SK-N-SH treated with all-trans-retinoic acid at 6 μM for 48 hours (cell line): ENCODE measurements around the gene STARD10.

Experiments used
- ATAC-seq: fragments of 200-7000 bp; cut with Tn5 transposase; 3 replicates; pipeline ENCODE4 v1.9.1; 2020; ENCODE audit warnings: mild to moderate bottlenecking, moderate library complexity
- ARNTL ChIP-seq: fragments of 450-650 bp; formaldehyde crosslinking; IDR thresholded peaks from 2 replicates; pipeline ENCODE4 v1.5.0; 2020; ENCODE audit warnings: low read depth, mild to moderate bottlenecking, moderate library complexity, borderline replicate concordance
- BACH2 ChIP-seq: fragments of 250-450 bp; sonication (Bioruptor Pico); IDR thresholded peaks from 2 replicates; pipeline ENCODE4 v1.9.0; 2021; ENCODE audit warnings: mild to moderate bottlenecking, borderline replicate concordance
- CREB5 ChIP-seq: fragments of 250-450 bp; sonication (Bioruptor Pico); IDR thresholded peaks from 2 replicates; pipeline ENCODE4 v1.5.1; 2020; ENCODE audit warnings: low read depth, mild to moderate bottlenecking, moderate library complexity
- CSDC2 ChIP-seq: fragments of 250-450 bp; sonication (Bioruptor Pico); IDR thresholded peaks from 2 replicates; pipeline ENCODE4 v1.5.0; 2020; ENCODE audit warnings: mild to moderate bottlenecking, moderate library complexity
- CSRNP3 ChIP-seq: fragments of 250-450 bp; sonication (Bioruptor Pico); IDR thresholded peaks from 2 replicates; pipeline ENCODE4 v1.5.1; 2021; ENCODE audit warnings: mild to moderate bottlenecking, moderate library complexity
- ESRRG ChIP-seq: fragments of 250-450 bp; sonication (Bioruptor Pico); IDR thresholded peaks from 2 replicates; pipeline ENCODE4 v1.6.1; 2021; ENCODE audit warnings: mild to moderate bottlenecking
- GLIS3 ChIP-seq: fragments of 250-450 bp; sonication (Bioruptor Pico); IDR thresholded peaks from 2 replicates; pipeline ENCODE4 v1.5.0; 2020; ENCODE audit warnings: mild to moderate bottlenecking, moderate library complexity
- ISL1 ChIP-seq: fragments of 250-450 bp; sonication (Bioruptor Pico); IDR thresholded peaks from 2 replicates; pipeline ENCODE4 v2.1.2; 2022; ENCODE audit warnings: mild to moderate bottlenecking, moderate library complexity
- OSR1 ChIP-seq: fragments of 250-450 bp; sonication (Bioruptor Pico); IDR thresholded peaks from 2 replicates; pipeline ENCODE4 v1.8.0; 2022; ENCODE audit warnings: moderate library complexity, mild to moderate bottlenecking, inconsistent platforms
- PPARA ChIP-seq: fragments of 250-450 bp; sonication (Bioruptor Pico); IDR thresholded peaks from 2 replicates; pipeline ENCODE4 v1.5.0; 2020; ENCODE audit warnings: mild to moderate bottlenecking, borderline replicate concordance
- RARB ChIP-seq: fragments of 250-450 bp; sonication (Bioruptor Pico); IDR thresholded peaks from 2 replicates; pipeline ENCODE4 v1.8.0; 2021; ENCODE audit warnings: mild to moderate bottlenecking, moderate library complexity
- SNAI2 ChIP-seq: fragments of 250-450 bp; sonication (Bioruptor Pico); IDR thresholded peaks from 2 replicates; pipeline ENCODE4 v1.5.0; 2020; ENCODE audit warnings: mild to moderate bottlenecking, moderate library complexity
- TCF4 ChIP-seq: fragments of 250-450 bp; sonication (Bioruptor Pico); IDR thresholded peaks from 2 replicates; pipeline ENCODE4 v1.8.0; 2021; ENCODE audit warnings: mild to moderate bottlenecking, moderate library complexity, borderline replicate concordance
- TOX ChIP-seq: fragments of 250-450 bp; sonication (Bioruptor Pico); IDR thresholded peaks from 2 replicates; pipeline ENCODE4 v1.8.0; 2021; ENCODE audit warnings: mild to moderate bottlenecking, moderate library complexity, borderline replicate concordance
- TSHZ2 ChIP-seq: fragments of 250-450 bp; sonication (Bioruptor Pico); IDR thresholded peaks from 2 replicates; pipeline ENCODE4 v1.5.0; 2020; ENCODE audit warnings: mild to moderate bottlenecking, moderate library complexity
- ZC3H10 ChIP-seq: fragments of 250-450 bp; sonication (Bioruptor Pico); IDR thresholded peaks from 2 replicates; pipeline ENCODE4 v1.5.1; 2021; ENCODE audit warnings: mild to moderate bottlenecking, moderate library complexity
- ZFP3 ChIP-seq: fragments of 250-450 bp; sonication (Bioruptor Pico); IDR thresholded peaks from 2 replicates; pipeline ENCODE4 v1.5.0; 2020; ENCODE audit warnings: mild to moderate bottlenecking, moderate library complexity
- ZFP30 ChIP-seq: fragments of 450-650 bp; formaldehyde crosslinking; IDR thresholded peaks from 2 replicates; pipeline ENCODE4 v1.5.0; 2022; ENCODE audit warnings: mild to moderate bottlenecking, moderate library complexity
- ZNF565 ChIP-seq: fragments of 450-650 bp; formaldehyde crosslinking; conservative IDR thresholded peaks from 2 replicates; pipeline ENCODE4 v1.5.0; 2020; ENCODE audit warnings: low read depth, mild to moderate bottlenecking, moderate library complexity
- ZNF70 ChIP-seq: fragments of 450-650 bp; formaldehyde crosslinking; IDR thresholded peaks from 2 replicates; pipeline ENCODE4 v1.5.0; 2020; ENCODE audit warnings: mild to moderate bottlenecking, moderate library complexity
- ZNF8 ChIP-seq: fragments of 450-650 bp; formaldehyde crosslinking; IDR thresholded peaks from 2 replicates; pipeline ENCODE4 v1.5.0; 2020; ENCODE audit warnings: mild to moderate bottlenecking, moderate library complexity

STARD10 gene

GRCh38 chr11:72781063-72781312, 12.9 kb downstream of the STARD10 start:
- no peak for ATAC-seq
- TF ChIP-seq SNAI2 = no peak
- no peak for TF ChIP-seq ZNF565 (CRISPR knock-in tag)
- TF ChIP-seq RARB (CRISPR knock-in tag) = no peak
- no peak for TF ChIP-seq ISL1 (CRISPR knock-in tag)
- no peak for TF ChIP-seq CSRNP3 (CRISPR knock-in tag)
- no peak for TF ChIP-seq ZNF8 (CRISPR knock-in tag)
- no peak for TF ChIP-seq TSHZ2 (CRISPR knock-in tag)
- no peak for TF ChIP-seq TOX
- no peak for TF ChIP-seq TCF4
- TF ChIP-seq ZFP30 (CRISPR knock-in tag) = no peak
- no peak for TF ChIP-seq ARNTL (CRISPR knock-in tag)

- no peak for ATAC-seq
- TF ChIP-seq TCF4 = no peak
- no peak for TF ChIP-seq TSHZ2 (CRISPR knock-in tag)
- TF ChIP-seq ARNTL (CRISPR knock-in tag) = no peak
These were observed 13.4 kb downstream of the STARD10 start for GRCh38 chr11:72780296-72781062.

GRCh38 chr11:72779495-72780128, 14.2 kb downstream of the STARD10 start:
- no peak for ATAC-seq
- no peak for TF ChIP-seq ZNF8 (CRISPR knock-in tag)
- no peak for TF ChIP-seq BACH2 (CRISPR knock-in tag)
- no peak for TF ChIP-seq ZNF70 (CRISPR knock-in tag)
- TF ChIP-seq ZFP3 = no peak
- TF ChIP-seq, all 23 proteins: peak for 0

- TF ChIP-seq CREB5 (CRISPR knock-in tag) (no peak), ESRRG (CRISPR knock-in tag) (no peak), OSR1 (CRISPR knock-in tag) (no peak), TCF4 (no peak), ZNF565 (CRISPR knock-in tag) (no peak), RARB (CRISPR knock-in tag) (no peak), CSRNP3 (CRISPR knock-in tag) (no peak), SNAI2 (no peak), ZNF70 (CRISPR knock-in tag) (no peak), GLIS3 (CRISPR knock-in tag) (no peak), PPARA (CRISPR knock-in tag) (no peak), ZFP3 (no peak), ZC3H10 (no peak), ARNTL (CRISPR knock-in tag) (no peak), CSDC2 (no peak)
- TF ChIP-seq, all 23 proteins: peak for 0
- ATAC-seq = no peak
These were observed 15.0 kb downstream of the STARD10 start for GRCh38 chr11:72778535-72779494.
